CD4-positive, alpha-beta T cell treated with Interferon gamma for 1 hour (primary cell): ENCODE measurements around the gene LMOD1.
"Not testable (repeated sequence)": the region's sequence is repeated elsewhere in the genome, so short reads cannot be mapped to it uniquely, and the experiment has no call there.

Experiments
- DNase-seq: peaks from one replicate; pipeline ENCODE4 v3.0.0-alpha.2; 2020

The LMOD1 gene

DNA sequence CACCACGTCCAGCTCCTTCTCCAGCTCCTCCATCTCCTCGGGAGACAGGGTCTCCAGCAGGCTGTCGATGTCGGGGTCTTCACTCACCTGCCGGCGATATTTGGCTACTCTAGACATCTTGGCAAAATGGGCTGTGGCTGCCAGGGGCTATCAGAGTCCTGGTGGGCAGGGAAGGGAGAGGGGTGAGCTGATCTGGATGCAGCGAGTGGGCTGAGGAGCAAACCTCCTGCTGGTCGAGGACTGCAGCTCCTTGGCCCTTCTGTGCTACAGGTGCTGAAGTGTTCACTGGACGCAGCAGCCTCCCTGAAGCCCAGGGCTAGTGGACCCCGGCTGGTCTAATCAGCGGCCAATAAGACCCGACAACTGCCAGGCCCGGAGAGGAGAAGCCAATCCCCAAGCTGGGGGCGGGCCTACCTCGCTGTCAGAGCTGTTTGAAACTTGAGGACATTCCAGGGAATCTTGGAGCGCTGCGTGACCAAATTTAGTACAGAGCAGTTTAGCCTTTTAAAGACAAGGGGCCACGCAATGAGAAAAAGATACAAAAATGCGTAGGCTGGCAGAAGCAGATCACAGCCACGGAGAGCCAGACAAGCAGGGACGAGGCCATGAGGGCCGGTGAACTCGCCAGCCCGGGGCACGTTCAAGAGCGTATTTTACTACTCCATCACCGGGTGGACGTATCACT, at the start of gene LMOD1:
TSS of gene LMOD1 (minus strand) at position 325 of the 685 bp plus-strand sequence. CDS start at position 117, 208 bp downstream.
- DNase-seq, result no peak

DNA sequence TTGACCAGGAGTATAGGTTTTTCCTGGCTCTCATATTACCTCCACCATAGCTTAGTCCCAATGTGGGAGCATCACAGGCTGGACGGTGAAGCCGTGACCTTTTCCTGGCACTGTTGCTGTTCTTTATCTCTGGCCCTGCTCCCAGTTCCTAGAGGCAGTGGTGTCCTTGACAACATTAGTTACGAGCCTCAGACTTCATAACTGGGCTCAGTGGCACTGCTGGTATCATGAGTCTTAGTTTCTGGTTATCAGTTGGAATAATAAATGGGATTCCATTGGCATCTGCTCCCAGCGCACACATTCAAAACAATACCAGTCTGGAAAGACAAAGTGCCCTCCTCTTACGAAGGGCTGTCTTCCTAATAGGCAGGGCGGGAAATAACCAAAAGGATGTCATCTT, 44.1 kb upstream of the LMOD1 start:
- DNase-seq, result no peak

DNA sequence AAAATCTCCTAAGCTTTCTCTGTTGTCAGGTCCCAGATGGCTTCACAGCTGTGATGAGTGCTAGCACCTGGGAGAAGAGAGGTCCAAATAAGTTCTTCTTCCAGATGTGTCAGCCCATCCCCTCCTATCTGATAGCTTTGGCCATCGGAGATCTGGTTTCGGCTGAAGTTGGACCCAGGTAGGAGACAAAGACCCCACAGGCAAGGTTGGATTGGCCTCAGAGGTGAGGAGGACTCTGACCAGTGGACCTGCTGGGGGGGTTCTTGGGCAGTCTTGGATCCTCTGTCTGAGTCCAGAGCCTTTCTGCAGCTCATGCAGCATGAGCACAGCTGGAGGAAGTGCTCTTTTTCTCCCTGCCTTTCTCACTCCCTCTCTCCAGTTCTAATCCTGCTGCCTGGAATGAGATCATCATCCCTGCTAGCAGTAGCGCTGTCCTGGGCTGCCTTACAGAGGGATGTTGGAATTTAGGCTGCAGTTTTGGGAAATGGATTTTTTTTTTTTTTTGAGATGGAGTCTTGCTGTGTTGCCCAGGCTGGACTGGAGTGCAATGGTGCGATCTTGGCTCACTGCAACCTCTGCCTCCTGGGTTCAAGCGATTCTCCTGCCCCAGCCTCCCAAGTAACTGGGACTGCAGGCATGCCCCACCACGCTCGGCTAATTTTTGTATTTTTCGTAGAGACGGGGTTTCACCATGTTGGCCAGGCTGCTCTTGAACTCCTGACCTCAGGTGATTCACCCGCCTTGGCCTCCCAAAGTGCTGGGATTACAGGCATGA, 43.2 kb upstream of the LMOD1 start:
- DNase-seq, result no peak

DNA sequence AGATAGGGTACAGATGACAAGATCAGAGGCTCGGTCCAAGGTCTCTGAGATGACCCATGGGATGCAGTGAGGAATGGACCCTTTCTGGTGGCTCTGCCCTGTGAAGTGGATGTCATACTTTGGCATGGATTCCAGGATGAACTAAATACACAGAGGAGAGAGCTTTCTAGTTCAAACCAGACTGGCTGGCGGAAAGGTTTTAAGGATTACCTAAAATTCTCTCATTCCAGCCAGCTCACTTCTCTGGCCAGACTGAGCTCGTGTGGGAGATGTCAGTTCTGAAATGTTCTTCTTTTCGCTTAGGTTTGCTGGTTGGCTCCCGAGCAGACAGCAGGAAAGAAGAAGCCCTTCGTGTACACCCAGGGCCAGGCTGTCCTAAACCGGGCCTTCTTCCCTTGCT, 42.3 kb upstream of the LMOD1 start:
- no peak for DNase-seq

DNA sequence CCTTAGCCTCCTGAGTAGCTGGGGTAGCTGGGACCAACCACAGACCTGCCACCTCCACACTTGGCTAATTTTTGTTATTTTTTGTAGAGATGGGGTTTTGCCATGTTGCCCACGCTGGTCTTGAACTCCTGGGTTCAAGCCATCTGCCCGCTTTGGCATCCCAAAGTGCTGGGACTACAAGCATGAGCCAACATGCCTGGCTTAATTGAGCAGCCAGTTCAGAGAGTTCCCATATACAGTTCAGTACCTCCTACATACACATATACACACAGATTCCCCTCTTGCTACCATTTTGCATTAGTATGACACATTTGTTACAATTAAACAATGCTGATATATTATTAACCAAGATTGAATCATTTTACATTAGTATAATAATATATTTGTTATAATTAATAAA, 39.0 kb upstream of the LMOD1 start:
- DNase-seq, result no peak

DNA sequence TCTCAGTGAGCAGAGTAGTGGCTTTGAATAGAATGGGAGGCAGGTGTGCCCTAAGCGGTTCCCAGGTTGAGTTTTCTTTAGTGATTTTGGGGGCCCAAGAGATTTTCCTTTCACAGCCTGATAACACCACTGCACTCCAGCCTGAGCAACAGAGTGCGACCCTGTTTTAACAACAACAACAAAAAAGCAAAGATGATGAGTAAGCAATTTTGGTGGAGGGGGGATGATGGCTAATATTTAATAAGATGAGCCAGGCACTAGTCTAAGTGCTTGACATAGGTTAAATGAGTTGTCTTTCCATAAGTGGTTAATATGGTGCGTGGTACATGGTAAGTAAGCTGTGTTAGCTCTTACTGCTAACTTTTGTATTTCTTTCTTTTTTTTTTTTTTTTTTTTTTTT, 38.1 kb upstream of the LMOD1 start:
- DNase-seq, result no peak

DNA sequence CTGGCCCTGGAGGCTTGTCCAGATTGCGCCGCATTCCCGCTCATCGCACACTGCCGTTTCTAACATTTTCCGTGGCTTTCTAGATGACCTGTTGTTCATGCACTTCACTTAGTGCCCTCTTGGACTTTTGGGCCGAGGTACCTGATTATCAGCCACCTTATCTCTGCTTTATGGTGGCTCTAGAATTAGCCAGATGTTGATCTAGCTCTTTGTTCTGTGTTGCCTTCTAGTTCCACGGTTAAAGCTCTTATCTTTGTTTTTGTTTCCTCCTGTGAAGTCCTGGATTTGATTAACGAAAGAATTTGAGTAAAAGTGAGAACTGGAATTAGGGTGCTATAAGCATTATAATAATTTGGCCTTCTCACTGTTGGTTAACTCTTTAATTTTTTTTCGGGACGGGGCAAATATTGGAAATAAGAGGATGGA, 37.0 kb upstream of the LMOD1 start:
- no peak for DNase-seq

DNA sequence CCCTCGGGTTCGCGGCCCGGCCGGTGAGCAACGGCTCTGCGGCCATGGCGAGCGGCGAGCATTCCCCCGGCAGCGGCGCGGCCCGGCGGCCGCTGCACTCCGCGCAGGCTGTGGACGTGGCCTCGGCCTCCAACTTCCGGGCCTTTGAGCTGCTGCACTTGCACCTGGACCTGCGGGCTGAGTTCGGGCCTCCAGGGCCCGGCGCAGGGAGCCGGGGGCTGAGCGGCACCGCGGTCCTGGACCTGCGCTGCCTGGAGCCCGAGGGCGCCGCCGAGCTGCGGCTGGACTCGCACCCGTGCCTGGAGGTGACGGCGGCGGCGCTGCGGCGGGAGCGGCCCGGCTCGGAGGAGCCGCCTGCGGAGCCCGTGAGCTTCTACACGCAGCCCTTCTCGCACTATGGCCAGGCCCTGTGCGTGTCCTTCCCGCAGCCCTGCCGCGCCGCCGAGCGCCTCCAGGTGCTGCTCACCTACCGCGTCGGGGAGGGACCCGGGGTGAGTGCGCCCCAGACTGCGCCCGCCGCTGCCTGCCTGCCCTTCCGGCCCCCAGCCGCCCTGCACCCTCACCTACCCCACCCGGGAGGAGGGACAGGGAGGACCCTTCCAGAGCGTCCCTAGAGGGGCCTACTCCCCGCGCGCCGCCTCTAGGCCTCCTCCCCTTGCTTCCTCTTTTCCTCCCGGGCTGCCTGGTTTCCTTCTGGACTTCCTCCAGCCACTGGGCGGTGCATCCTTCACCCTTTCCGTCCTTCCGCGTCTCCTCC, 36.5 kb upstream of the LMOD1 start, which contains the start of gene RNPEP:
TSS of gene RNPEP (plus strand) at position 26 of the 757 bp plus-strand sequence. CDS start at position 45, 19 bp downstream.
- peak; percentile 35 for DNase-seq

DNA sequence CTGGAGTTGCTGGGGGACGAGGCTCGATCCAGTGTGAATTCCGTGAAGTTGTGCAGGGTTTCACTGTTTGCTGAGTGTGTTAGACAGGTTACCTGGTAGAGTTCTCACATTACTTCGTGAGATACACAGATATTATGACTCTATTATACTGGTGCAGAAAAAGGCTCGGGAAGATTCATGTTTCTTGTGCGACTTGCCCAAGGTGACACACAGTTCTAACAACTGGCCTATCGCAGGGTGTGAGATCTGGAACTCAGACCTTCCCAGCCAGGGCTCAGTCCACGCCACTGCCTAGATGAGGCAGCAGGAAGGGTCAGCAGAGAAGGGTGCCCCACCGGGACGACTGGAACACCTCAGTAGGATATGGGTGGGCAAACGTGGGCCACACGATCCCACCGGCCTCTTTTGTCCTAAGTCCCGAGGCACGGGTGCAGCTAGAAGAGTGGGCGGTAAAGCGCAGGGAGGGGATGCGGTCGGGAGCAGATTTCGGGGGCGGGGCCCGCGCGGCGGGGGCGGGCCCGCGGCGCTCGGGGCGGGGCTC, 35.8 kb upstream of the LMOD1 start:
- peak; percentile 63 for DNase-seq

DNA sequence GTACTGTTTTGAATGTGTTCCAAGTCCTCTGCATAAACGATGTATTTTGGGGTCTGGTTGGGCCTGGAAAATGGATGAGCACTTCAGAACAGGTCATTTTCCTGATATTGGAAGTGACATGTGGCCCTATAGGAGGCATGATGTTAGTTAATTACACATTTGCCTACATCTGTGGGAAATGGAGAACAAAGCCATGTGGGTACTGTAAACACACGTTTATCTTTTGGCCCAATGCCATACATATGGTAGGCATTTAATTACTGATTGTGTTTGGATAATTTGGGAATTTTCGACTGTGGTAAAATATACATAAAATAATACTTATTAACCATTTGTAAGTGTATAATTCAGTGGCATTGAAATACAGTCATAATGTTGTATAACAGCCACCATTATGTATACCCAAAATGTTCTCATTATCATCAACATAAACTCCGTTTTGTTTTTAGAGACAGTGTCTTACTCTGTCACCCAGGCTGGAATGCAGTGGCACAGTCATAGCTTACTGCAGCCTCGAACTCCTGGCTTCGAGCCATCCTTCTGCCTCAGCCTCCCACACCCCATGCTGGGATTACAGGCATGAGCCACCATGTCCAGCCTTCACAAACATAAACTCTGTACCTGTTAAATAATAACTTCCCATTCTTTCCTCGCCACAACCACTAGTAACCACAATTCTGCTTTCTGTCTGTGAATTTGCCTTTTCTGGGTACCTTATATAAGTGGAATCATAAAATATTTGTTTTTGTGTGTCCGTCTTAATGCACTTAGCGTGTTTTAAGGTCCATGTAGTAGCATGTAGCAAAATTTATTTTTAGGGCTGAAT, 24.2 kb upstream of the LMOD1 start:
- DNase-seq, result no peak

DNA sequence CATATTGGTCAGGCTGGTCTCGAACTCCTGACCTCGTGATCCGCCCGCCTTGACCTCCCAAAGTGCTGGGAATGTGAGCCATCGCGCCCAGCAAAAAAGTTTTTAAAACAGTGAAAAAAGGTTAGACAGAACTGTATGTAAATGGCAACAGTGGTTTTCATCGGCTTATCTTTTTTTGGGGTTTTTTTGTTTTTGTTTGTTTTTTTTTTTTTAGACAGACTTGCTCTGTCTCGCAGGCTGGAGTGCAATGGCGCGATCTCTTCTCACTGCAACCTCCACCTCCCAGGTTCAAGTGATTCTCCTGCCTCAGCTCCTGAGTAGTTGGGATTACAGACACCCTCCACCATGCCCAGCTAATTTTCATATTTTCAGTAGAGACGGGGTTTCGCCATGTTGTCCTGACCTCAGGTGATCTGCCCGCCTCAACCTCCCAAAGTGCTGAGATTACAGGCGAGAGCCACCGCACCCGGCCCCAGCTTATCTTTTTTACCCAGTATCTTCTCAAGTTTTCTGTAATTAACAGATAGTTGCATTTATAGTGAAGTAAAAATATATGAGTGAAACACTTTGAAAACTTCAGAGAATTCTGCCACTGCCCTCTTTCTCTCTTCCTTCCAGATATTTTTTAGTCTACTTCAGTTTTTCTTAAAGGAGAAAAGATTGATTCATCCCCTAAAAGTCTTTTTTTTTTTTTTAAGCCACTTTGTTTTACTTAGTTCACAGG, 22.0 kb upstream of the LMOD1 start:
- no peak for DNase-seq

DNA sequence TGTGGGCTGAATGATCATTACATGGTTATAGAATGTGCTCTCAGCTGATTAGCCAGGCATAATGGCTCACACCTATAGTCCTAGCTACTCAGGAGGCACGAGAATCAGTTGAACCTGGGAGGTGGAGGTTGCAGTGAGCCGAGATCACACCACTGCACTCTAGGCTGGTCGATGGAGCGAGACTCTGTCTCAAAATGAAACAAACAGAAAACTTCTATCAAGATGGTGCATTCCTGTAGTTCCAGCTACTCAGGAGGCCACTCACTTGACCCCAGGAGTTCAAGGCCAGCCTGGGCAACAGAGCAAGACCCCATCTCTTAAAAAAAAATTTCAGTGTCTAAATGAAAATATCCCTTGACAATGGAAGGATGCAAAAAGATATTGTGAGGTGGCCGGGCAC, 19.8 kb upstream of the LMOD1 start:
- DNase-seq, result no peak

DNA sequence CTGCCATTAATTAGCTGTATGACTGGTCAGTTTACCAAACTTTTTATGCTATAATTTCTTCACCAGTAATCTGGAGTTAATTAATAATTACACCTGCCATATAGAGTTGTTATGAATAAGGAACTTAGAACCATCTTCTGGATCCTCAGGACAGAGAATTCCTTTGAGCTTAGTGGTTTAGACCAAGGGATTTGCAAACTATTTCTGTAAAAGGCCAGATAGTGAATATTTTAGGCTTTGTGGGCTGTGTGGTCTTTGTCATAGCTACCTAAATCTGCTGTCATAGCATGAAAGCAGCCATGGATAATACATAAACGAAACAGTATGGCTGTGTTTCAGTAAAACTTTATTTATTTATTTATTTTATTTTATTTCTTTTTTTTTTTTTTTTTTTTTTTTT, 17.9 kb upstream of the LMOD1 start:
- no peak for DNase-seq

DNA sequence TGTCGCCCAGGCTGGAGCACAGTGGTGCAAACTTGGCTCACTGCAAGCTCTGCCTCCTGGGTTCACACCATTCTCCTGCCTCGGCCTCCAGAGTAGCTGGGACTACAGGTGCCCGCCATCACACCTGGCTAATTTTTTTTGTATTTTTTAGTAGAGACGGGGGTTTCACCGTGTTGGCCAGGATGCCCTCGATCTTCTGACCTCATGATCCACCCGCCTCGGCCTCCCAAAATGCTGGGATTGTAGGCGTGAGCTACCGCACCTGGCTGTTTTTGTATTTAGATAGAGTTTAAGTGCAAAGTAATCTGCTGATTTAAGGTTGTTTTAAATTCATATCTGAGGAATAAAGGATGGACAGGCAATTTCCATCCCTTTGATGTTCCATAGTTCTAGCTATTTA, 16.0 kb upstream of the LMOD1 start:
- not testable (repeated sequence) for DNase-seq

DNA sequence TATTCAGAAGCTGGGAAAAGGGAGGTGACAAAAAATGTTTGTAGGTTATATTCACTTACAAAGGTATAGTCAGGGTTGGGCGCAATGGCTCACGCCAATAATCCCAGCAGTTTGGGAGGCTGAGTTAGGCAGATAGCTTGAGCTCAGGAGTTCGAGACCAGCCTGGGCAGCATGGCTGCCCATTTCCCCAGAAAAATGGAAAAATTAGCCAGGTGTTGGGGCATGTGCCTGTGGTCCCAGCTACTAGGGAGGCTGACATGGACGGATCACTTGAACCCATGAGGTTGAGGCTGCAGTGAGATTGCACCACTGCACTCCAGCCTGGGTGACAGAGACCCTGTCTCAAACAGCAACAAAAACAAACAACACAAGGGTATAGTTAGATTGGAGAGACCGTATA, 12.0 kb upstream of the LMOD1 start:
- no peak for DNase-seq

DNA sequence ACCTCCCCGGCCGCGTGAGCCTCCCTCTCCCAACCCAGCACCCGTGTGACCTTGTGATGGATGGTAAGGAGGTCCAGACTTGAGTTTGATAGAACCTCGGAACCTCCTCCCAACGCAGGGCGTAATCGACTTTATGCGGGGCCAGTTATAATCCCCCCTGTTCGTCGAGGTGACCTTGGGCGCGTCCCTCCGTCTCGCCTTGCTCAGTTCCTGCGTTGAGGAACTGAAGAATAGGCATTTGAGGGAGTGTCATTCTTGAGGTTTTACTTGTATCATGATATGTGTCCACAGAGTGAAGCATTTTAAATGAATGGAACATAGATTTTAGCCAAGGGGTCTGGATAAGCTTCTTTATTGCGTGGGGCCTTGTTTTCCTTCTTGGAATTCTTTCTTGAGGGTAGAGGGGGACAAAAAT, 9.4 kb upstream of the LMOD1 start:
- DNase-seq, result no peak

DNA sequence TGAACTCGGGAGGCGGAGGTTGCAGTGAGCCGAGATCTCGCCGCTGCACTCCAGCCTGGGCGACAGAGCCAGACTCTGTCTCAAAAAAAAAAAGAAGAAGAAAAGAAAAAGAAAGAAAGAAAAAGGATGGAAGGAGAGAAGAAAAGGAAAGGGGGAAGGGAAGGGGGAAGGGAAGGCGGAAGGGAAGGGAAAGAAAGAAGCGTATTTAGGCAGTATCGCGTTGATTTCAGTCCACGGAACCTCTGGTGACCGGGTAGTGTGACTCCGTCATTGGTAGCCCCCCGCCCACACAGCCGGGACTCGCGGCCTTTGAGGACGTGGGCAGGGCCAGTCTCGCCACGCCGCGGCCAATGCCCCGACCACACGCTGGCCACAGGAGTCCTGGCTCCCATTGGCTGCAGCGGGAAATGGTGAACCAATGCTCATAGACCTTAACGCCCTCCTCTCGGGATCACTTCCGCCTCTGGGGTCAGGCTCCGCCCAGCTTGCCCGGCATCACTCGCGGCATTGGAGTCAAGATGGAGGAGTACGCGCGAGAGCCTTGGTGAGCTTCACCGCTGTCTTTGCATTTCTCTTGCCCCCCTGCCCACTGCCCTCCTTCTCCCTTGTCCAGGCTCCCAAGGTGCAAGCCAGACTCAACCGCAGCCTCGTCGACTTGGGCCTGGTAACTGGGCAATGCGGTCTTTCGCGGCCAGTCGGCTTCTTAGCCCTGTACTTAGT, 8.8 kb upstream of the LMOD1 start, which contains the start of gene TIMM17A:
TSS of gene TIMM17A (plus strand) at position 495 of the 720 bp plus-strand sequence. CDS start at position 519, 24 bp downstream.
- DNase-seq, result peak; percentile 92

DNA sequence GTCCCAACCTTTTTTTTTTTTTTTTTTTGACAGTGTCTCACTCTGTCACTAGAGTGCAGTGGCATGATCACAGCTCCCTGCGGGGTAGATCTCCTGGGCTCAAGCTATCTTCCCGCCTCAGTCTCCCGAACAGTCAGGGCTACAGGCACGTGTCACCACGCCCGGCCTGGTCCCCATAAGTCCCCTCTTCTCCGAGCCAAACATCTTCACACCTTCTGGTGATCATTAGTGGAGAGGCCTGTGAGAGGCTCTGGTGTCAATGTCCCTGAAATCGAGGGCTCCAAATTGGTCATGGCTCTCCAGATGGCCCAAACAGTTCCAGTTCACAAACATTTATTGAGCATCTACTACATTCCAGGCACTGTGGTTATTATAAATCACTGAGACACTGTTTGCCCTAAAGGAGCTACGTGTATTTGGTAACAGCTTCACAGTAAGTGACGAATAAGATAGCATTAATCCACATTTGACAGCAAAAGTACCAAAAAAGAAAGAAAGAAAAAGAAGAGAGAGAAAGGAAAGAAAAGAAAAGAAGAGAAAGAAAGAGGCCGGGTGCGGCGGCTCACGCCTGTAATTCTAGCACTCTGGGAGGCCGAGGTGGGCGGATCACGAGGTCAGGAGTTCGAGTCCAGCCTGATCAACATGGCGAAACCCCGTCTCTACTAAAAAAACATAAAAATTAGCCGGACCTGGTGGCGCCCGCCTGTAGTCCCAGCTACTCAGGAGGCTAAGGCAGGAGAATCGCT, 8.1 kb upstream of the LMOD1 start:
- no peak for DNase-seq

DNA sequence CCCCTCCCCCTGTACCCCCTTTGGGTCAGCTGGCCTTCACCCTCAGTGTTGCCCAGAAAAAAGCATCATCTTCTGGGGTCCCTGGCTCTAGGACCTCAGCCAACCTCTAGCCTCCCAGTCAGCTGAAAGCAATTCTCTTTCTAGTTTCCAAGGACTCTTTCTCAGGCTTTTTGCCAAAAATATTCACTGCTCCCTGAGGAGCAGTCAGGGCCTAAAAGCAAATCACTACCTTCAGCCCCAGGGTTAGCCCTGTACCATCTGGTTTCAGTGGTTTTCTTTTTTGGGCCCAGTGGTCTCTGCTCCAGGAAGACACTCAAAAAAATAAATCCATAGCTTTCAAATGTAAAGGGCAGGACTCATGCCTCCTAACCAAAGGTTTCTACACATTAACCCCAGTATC, 3.1 kb upstream of the LMOD1 start:
- no peak for DNase-seq

DNA sequence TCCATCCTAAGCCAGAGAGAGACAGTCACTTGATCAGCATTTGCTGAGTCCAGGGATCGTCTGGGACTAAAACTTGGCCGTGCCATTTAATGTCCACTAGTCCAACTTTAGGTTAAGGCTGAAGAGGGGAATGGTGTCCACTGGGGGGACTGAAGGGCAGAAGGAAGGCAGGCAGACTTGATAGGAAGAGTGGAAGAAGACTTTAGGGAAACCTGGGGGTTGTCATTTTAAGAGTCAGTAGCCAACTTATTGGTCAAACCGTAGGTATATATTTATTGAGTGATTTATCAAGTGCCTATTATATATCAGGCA, 1.3 kb upstream of the LMOD1 start:
- DNase-seq, result no peak
